ENCODE measurements around the gene YBEY. TPM values are rescaled to one million over a fixed set of nuclear protein-coding genes. Genes with fewer than 3 reads are reported as not detected.
A peak's percentile ranks its signal among the peaks of the same experiment; 100 is the strongest.

The YBEY gene
- total and polyA plus RNA-seq, 2 of the 13 experiments (the other 11 are each of a cell fraction or from before 2014, with no cell fraction given), result 6.5 to 8.9 TPM

- H3K4me3 ChIP-seq (replicated peaks in 1 of 3; ENCODE audit: insufficient read depth in 1 of 3, low read depth in 2 of 3, low read length in 3 of 3), result no peak overlapping the region
- intact Hi-C loops (cut with micrococcal nuclease; ENCODE audit: unreplicated experiment), result no loop called here
- H3K27me3 ChIP-seq (ENCODE audit: control insufficient read depth in 1 of 2, insufficient read depth in 2 of 2, low read length in 2 of 2), result no peaks in the 10 kb centered on the region
- H3K79me2 ChIP-seq (ENCODE audit: insufficient read depth, low read length), result no peaks in the 10 kb centered on the region
- 83% methylated on average over 4 of the region's 4 CpGs for WGBS (ENCODE audit: low lambda C conversion rate)
- CTCF ChIA-PET (ENCODE audit: low intra/inter-chr PET ratio, low total read pairs), result no interaction called here
- no TSS peak for BruUV-seq (replicated peaks)
- no peak overlapping the region for H3K9ac ChIP-seq (ENCODE audit: insufficient read depth, low read depth, low read length)
- H3K27ac ChIP-seq (ENCODE audit: extremely low read length, insufficient read depth, low read length), result peak overlapping the region; percentile 52
- FAIRE-seq (no peak), DNase-seq (ENCODE audit: low spot score) (peak; percentile 22), ATAC-seq (peak; percentile 46)
- in situ Hi-C loops (cut with HindIII; ENCODE audit: extremely low pct_ligation_motif_present, low pct_unique_long_range_greater_than_20kb), result no loop called here
- H3K4me1 ChIP-seq (ENCODE audit: insufficient read depth, low read length), result peaks cover 15% of the 10 kb centered on the region
- no peak overlapping the region for H3K4me2 ChIP-seq (ENCODE audit: low read depth, low read length)
- H3K36me3 ChIP-seq (replicated peaks in 1 of 2; ENCODE audit: control insufficient read depth in 1 of 2, insufficient read depth in 2 of 2, low read length in 2 of 2), result peaks cover 35 to 87% of the 10 kb centered on the region in 2 experiments
- POLR2A ChIA-PET, result interaction anchor here (0.6 to 1.4 kb wide), 2 partner anchors 23 to 36 kb away, joined by 4 to 5 read pairs; partner anchors contain the start of gene LSS
- no peaks in the 10 kb centered on the region for H3K9me3 ChIP-seq (ENCODE audit: low read length)
- H2AFZ ChIP-seq (ENCODE audit: low read length), result no peak overlapping the region
- H4K20me1 ChIP-seq (ENCODE audit: insufficient read depth, low read length), result no peaks in the 10 kb centered on the region
- TF ChIP-seq NR2F6 (IDR thresholded peaks at IDR 0.05) (peak; percentile 42), NR2F6 (CRISPR knock-in tag; IDR thresholded peaks at IDR 0.05) (peak; percentile 82), IRX3 (CRISPR knock-in tag; IDR thresholded peaks at IDR 0.05; ENCODE audit: borderline replicate concordance, low read depth) (no peak), PAF1 (CRISPR knock-in tag; IDR thresholded peaks at IDR 0.05) (no peak), DPF2 (CRISPR knock-in tag; IDR thresholded peaks at IDR 0.05; ENCODE audit: borderline replicate concordance, low read depth) (no peak), SAP130 (CRISPR knock-in tag; IDR thresholded peaks at IDR 0.05; ENCODE audit: low read depth) (peak; percentile 27; the same call in 1 of the 2 replicates), ZMYM3 (CRISPR knock-in tag; IDR thresholded peaks at IDR 0.05) (0 out of 2 replicates have a peak, but pooled peaks have one; percentile 14), ZNF264 (CRISPR knock-in tag; IDR thresholded peaks at IDR 0.05) (no peak), NR2C2 (CRISPR knock-in tag; IDR thresholded peaks at IDR 0.05; ENCODE audit: borderline replicate concordance) (peak; percentile 36; the same call in 1 of the 2 replicates), ZNF460 (CRISPR knock-in tag; IDR thresholded peaks at IDR 0.05; ENCODE audit: borderline replicate concordance) (peak; percentile 87; the same call in 1 of the 2 replicates), NCOA2 (CRISPR knock-in tag; IDR thresholded peaks at IDR 0.05) (0 out of 2 replicates have a peak, but pooled peaks have one; percentile 23), NCOA5 (CRISPR knock-in tag; IDR thresholded peaks at IDR 0.05) (no peak), SMARCE1 (IDR thresholded peaks at IDR 0.05; ENCODE audit: borderline replicate concordance) (no peak)
- TF ChIP-seq, protein P1, sequence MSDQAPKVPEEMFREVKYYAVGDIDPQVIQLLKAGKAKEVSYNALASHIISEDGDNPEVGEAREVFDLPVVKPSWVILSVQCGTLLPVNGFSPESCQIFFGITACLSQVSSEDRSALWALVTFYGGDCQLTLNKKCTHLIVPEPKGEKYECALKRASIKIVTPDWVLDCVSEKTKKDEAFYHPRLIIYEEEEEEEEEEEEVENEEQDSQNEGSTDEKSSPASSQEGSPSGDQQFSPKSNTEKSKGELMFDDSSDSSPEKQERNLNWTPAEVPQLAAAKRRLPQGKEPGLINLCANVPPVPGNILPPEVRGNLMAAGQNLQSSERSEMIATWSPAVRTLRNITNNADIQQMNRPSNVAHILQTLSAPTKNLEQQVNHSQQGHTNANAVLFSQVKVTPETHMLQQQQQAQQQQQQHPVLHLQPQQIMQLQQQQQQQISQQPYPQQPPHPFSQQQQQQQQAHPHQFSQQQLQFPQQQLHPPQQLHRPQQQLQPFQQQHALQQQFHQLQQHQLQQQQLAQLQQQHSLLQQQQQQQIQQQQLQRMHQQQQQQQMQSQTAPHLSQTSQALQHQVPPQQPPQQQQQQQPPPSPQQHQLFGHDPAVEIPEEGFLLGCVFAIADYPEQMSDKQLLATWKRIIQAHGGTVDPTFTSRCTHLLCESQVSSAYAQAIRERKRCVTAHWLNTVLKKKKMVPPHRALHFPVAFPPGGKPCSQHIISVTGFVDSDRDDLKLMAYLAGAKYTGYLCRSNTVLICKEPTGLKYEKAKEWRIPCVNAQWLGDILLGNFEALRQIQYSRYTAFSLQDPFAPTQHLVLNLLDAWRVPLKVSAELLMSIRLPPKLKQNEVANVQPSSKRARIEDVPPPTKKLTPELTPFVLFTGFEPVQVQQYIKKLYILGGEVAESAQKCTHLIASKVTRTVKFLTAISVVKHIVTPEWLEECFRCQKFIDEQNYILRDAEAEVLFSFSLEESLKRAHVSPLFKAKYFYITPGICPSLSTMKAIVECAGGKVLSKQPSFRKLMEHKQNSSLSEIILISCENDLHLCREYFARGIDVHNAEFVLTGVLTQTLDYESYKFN (CRISPR knock-in tag; conservative IDR thresholded peaks at IDR 0.05), result 0 out of 2 replicates have a peak, but pooled peaks have one; percentile 17
- TF ChIP-seq, protein P2, sequence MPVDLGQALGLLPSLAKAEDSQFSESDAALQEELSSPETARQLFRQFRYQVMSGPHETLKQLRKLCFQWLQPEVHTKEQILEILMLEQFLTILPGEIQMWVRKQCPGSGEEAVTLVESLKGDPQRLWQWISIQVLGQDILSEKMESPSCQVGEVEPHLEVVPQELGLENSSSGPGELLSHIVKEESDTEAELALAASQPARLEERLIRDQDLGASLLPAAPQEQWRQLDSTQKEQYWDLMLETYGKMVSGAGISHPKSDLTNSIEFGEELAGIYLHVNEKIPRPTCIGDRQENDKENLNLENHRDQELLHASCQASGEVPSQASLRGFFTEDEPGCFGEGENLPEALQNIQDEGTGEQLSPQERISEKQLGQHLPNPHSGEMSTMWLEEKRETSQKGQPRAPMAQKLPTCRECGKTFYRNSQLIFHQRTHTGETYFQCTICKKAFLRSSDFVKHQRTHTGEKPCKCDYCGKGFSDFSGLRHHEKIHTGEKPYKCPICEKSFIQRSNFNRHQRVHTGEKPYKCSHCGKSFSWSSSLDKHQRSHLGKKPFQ (CRISPR knock-in tag; IDR thresholded peaks at IDR 0.05; ENCODE audit: insufficient replicate concordance), result no peak
- TF ChIP-seq, protein P3, sequence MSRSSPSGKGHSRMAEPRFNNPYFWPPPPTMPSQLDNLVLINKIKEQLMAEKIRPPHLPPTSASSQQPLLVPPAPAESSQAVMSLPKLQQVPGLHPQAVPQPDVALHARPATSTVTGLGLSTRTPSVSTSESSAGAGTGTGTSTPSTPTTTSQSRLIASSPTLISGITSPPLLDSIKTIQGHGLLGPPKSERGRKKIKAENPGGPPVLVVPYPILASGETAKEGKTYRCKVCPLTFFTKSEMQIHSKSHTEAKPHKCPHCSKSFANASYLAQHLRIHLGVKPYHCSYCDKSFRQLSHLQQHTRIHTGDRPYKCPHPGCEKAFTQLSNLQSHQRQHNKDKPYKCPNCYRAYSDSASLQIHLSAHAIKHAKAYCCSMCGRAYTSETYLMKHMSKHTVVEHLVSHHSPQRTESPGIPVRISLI (CRISPR knock-in tag; IDR thresholded peaks at IDR 0.05; ENCODE audit: borderline replicate concordance), result peak; percentile 74
- TF ChIP-seq, protein P4, sequence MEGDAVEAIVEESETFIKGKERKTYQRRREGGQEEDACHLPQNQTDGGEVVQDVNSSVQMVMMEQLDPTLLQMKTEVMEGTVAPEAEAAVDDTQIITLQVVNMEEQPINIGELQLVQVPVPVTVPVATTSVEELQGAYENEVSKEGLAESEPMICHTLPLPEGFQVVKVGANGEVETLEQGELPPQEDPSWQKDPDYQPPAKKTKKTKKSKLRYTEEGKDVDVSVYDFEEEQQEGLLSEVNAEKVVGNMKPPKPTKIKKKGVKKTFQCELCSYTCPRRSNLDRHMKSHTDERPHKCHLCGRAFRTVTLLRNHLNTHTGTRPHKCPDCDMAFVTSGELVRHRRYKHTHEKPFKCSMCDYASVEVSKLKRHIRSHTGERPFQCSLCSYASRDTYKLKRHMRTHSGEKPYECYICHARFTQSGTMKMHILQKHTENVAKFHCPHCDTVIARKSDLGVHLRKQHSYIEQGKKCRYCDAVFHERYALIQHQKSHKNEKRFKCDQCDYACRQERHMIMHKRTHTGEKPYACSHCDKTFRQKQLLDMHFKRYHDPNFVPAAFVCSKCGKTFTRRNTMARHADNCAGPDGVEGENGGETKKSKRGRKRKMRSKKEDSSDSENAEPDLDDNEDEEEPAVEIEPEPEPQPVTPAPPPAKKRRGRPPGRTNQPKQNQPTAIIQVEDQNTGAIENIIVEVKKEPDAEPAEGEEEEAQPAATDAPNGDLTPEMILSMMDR (CRISPR knock-in tag; IDR thresholded peaks at IDR 0.05), result peak; percentile 31
Measured at GRCh38 chr21:46252840-46253239, 33.3 kb upstream of the YBEY start.
